ENCODE measurements around the gene CHRNA5.

CHRNA5 gene

DNA sequence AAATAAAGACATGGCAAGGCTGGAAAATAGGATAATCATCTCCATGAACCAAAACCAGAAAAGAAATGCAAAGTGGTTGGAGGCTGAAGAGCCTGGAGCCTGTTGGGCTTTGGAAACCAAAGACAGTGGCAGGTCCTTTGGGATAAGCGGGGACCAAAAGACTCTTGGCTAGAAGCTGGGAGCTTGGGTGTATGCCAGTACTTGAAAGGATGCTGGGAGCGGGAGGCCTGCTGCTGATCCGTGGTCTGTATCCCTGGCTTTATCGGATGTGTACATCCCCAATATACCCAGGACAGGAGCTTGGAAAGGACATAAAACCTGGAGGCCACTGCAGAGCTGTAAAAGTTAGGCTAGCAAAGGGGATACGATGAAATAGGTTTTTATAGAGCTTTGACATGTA lies 77.0 kb downstream of the CHRNA5 start:
- no peak for DNase-seq (ENCODE audit: low read depth, low spot score)
- TF ChIP-seq, protein P1, sequence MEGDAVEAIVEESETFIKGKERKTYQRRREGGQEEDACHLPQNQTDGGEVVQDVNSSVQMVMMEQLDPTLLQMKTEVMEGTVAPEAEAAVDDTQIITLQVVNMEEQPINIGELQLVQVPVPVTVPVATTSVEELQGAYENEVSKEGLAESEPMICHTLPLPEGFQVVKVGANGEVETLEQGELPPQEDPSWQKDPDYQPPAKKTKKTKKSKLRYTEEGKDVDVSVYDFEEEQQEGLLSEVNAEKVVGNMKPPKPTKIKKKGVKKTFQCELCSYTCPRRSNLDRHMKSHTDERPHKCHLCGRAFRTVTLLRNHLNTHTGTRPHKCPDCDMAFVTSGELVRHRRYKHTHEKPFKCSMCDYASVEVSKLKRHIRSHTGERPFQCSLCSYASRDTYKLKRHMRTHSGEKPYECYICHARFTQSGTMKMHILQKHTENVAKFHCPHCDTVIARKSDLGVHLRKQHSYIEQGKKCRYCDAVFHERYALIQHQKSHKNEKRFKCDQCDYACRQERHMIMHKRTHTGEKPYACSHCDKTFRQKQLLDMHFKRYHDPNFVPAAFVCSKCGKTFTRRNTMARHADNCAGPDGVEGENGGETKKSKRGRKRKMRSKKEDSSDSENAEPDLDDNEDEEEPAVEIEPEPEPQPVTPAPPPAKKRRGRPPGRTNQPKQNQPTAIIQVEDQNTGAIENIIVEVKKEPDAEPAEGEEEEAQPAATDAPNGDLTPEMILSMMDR (IDR thresholded peaks at IDR 0.05; ENCODE audit: insufficient read depth, low read length, missing control alignments) = no peak
- H3K4me3 ChIP-seq (ENCODE audit: low read depth, low read length) = no peak overlapping the region
- ChIA-PET POLR2A (no interaction called here), CTCF (interaction anchor here (0.8 to 1.5 kb wide), 4 partner anchors 9 to 542 kb away, joined by 3 to 5 read pairs (median 3); no protein-coding TSS in a partner anchor)
